Subcutaneous preadipocyte (primary cell): Measurements from ENCODE around the gene GLCE. TPM values are rescaled to one million over a fixed set of nuclear protein-coding genes. Genes with fewer than 3 reads are reported as not detected.

Experiments used
- total RNA-seq: library from RNA; depleted of rRNA; stranded (reverse); fragments of >200 nt; gene quantifications from 2 replicates; pipeline ENCODE4 v1.2.3, GENCODE V29; 2012

The GLCE gene
- total RNA-seq = 13.2 and 20.7 TPM in 2 replicates

DNA sequence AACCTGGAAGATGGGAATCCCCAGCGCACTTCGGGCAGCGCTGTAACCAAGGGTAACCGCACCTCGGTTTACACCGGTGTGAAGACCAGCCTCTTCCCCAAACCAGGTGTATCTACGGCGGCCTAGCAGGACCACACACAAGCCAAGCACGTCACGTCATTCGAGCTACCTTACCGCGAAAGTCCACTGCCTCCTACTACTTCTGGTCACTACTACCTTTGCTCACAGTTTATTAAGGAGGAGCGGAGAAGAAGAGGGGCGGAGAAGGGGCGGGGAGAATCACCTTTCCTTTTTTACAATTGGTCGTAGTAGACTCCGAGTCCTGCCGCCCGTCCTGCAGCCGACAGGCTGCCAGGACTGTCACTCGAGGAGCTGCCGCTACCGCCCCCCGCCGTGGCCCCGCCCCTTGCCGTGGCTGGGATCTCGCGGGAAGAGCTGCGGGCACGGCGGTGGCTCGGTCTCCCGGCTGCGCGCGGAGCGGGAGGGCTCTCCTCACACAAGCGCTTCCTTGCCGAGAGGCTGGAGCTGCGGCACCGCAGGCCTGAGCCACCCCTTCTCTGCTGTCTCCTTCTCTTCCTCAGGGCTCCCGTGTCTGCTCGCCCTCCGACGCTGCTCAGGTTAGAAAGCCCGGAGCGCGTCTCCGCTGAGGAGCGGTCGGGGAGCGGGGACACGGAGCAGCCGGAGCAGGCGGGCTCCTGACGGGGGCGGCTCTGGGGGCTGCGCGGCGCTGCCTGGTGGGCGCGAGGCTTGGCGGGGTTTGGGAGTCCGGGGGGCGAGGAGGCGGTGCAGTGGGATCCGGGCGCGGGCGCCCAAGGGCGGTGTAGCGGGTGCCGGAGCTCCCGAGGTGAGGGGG lies at the start of gene GLCE:
Gene GLCE (plus strand): TSS at position 495 of the 853 bp plus-strand sequence. CDS start 95,172 bp downstream, outside the sequence.

GRCh38 chr15:69298697-69299441 lies 138.4 kb downstream of the GLCE start, which contains the start of gene PAQR5:
Gene PAQR5, plus strand, starts transcription at chr15:69298912. Its CDS starts 61,169 bp downstream, at chr15:69360081.

Other genes with a start within 250 kb of the GLCE start
- 4.8 and 8.8 TPM in 2 replicates for gene SPESP1, start 230.1 kb upstream of the GLCE start, total RNA-seq
- 0.20 and 0.37 TPM in 2 replicates for gene NOX5, start 145.9 kb upstream of the GLCE start, total RNA-seq
- gene PAQR5, start 138.3 kb downstream of the GLCE start, total RNA-seq = 5.1 and 13.9 TPM in 2 replicates